ENCODE results near the gene USP38. TPM values are rescaled to one million over a fixed set of nuclear protein-coding genes. Genes with fewer than 3 reads are reported as not detected.
A peak's percentile ranks its signal among the peaks of the same experiment; 100 is the strongest.

Gene USP38
- total RNA-seq, 3 donors from 2014 or later, result 30.6 to 32.6 (median 31.7) TPM

GRCh38 chr4:143188136-143189088 is 3.7 kb downstream of the USP38 start:
- Mint-ChIP-seq H3K4me1 (ENCODE audit: low read depth) (peaks cover 52% of the 10 kb centered on the region), H3K27me3 (ENCODE audit: low read depth) (no peaks in the 10 kb centered on the region), H3K9me3 (no peaks in the 10 kb centered on the region), H3K36me3 (ENCODE audit: insufficient read depth) (peaks cover 41% of the 10 kb centered on the region), H3K4me3 (peak overlapping the region; percentile 86)
- ATAC-seq (no peak), DNase-seq (no peak)

- DNase-seq (no peak), ATAC-seq (no peak)
- peaks cover 47% of the 10 kb centered on the region for H3K4me1 Mint-ChIP-seq (ENCODE audit: low read depth)
- H3K9me3 Mint-ChIP-seq, result no peaks in the 10 kb centered on the region
- peak overlapping the region; percentile 86 for H3K4me3 Mint-ChIP-seq
- H3K27me3 Mint-ChIP-seq (ENCODE audit: low read depth), result no peaks in the 10 kb centered on the region
- peaks cover 41% of the 10 kb centered on the region for H3K36me3 Mint-ChIP-seq (ENCODE audit: insufficient read depth)
Measured at GRCh38 chr4:143189528-143189927, 4.8 kb downstream of the USP38 start.

- ATAC-seq (no peak), DNase-seq (no peak)
- H3K36me3 Mint-ChIP-seq (ENCODE audit: insufficient read depth), result peaks cover 51% of the 10 kb centered on the region
- H3K4me1 Mint-ChIP-seq (ENCODE audit: low read depth), result peaks cover 33% of the 10 kb centered on the region
- H3K4me3 Mint-ChIP-seq, result no peak overlapping the region
- H3K27me3 Mint-ChIP-seq (ENCODE audit: low read depth), result no peaks in the 10 kb centered on the region
- H3K9me3 Mint-ChIP-seq, result no peaks in the 10 kb centered on the region
Measured at GRCh38 chr4:143195581-143195980, 10.9 kb downstream of the USP38 start.

GRCh38 chr4:143196323-143196722 is 11.6 kb downstream of the USP38 start:
- Mint-ChIP-seq H3K27me3 (ENCODE audit: low read depth) (no peaks in the 10 kb centered on the region), H3K4me1 (ENCODE audit: low read depth) (peaks cover 32% of the 10 kb centered on the region), H3K36me3 (ENCODE audit: insufficient read depth) (peaks cover 52% of the 10 kb centered on the region), H3K9me3 (no peaks in the 10 kb centered on the region), H3K4me3 (no peak overlapping the region)
- no peak for DNase-seq
- ATAC-seq, result no peak

- ATAC-seq (no peak), DNase-seq (no peak)
- Mint-ChIP-seq H3K9me3 (no peaks in the 10 kb centered on the region), H3K4me3 (no peak overlapping the region), H3K27me3 (ENCODE audit: low read depth) (no peaks in the 10 kb centered on the region), H3K4me1 (ENCODE audit: low read depth) (peaks cover 27% of the 10 kb centered on the region), H3K36me3 (ENCODE audit: insufficient read depth) (peaks cover 55% of the 10 kb centered on the region)
Measured at GRCh38 chr4:143199503-143199902, 14.8 kb downstream of the USP38 start.

- DNase-seq (no peak), ATAC-seq (no peak)
- H3K27me3 Mint-ChIP-seq (ENCODE audit: low read depth), result no peaks in the 10 kb centered on the region
- H3K9me3 Mint-ChIP-seq, result no peaks in the 10 kb centered on the region
- H3K4me3 Mint-ChIP-seq, result no peak overlapping the region
- H3K4me1 Mint-ChIP-seq (ENCODE audit: low read depth), result peaks cover 25% of the 10 kb centered on the region
- H3K36me3 Mint-ChIP-seq (ENCODE audit: insufficient read depth), result peaks cover 68% of the 10 kb centered on the region
Measured at GRCh38 chr4:143202824-143203223, 18.1 kb downstream of the USP38 start.

- DNase-seq (no peak), ATAC-seq (no peak)
- H3K4me1 Mint-ChIP-seq (ENCODE audit: low read depth), result peaks cover 25% of the 10 kb centered on the region
- no peak overlapping the region for H3K4me3 Mint-ChIP-seq
- no peaks in the 10 kb centered on the region for H3K27me3 Mint-ChIP-seq (ENCODE audit: low read depth)
- H3K36me3 Mint-ChIP-seq (ENCODE audit: insufficient read depth), result peaks cover 62% of the 10 kb centered on the region
- no peaks in the 10 kb centered on the region for H3K9me3 Mint-ChIP-seq
Measured at GRCh38 chr4:143203577-143203976, 18.9 kb downstream of the USP38 start.

GRCh38 chr4:143207555-143207954 is 22.8 kb downstream of the USP38 start:
- H3K27me3 Mint-ChIP-seq (ENCODE audit: low read depth), result no peaks in the 10 kb centered on the region

GRCh38 chr4:143212566-143212965 is 27.8 kb downstream of the USP38 start:
- Mint-ChIP-seq H3K36me3 (ENCODE audit: insufficient read depth) (peaks cover 27% of the 10 kb centered on the region), H3K9me3 (no peaks in the 10 kb centered on the region), H3K27me3 (ENCODE audit: low read depth) (no peaks in the 10 kb centered on the region), H3K4me1 (ENCODE audit: low read depth) (peaks cover 10% of the 10 kb centered on the region), H3K4me3 (no peak overlapping the region)
- ATAC-seq (no peak), DNase-seq (no peak)

More at GRCh38 chr4:143207555-143207954, 22.8 kb downstream of the USP38 start:
- no peaks in the 10 kb centered on the region for H3K9me3 Mint-ChIP-seq
- H3K36me3 Mint-ChIP-seq (ENCODE audit: insufficient read depth), result peaks cover 41% of the 10 kb centered on the region
- ATAC-seq, result no peak
- no peak overlapping the region for H3K4me3 Mint-ChIP-seq
- no peak for DNase-seq
- peaks cover 7% of the 10 kb centered on the region for H3K4me1 Mint-ChIP-seq (ENCODE audit: low read depth)

- Mint-ChIP-seq H3K4me1 (ENCODE audit: low read depth) (peaks cover 14% of the 10 kb centered on the region), H3K27me3 (ENCODE audit: low read depth) (no peaks in the 10 kb centered on the region), H3K9me3 (no peaks in the 10 kb centered on the region), H3K36me3 (ENCODE audit: insufficient read depth) (peaks cover 28% of the 10 kb centered on the region), H3K4me3 (no peak overlapping the region)
- ATAC-seq (no peak), DNase-seq (no peak)
Measured at GRCh38 chr4:143215873-143216272, 31.2 kb downstream of the USP38 start.

GRCh38 chr4:143224255-143224654 is 39.5 kb downstream of the USP38 start:
- DNase-seq, result no peak
- no peak for ATAC-seq
- H3K9me3 Mint-ChIP-seq, result no peaks in the 10 kb centered on the region
- no peaks in the 10 kb centered on the region for H3K27me3 Mint-ChIP-seq (ENCODE audit: low read depth)
- H3K36me3 Mint-ChIP-seq (ENCODE audit: insufficient read depth), result peaks cover 28% of the 10 kb centered on the region
- no peak overlapping the region for H3K4me3 Mint-ChIP-seq
- no peaks in the 10 kb centered on the region for H3K4me1 Mint-ChIP-seq (ENCODE audit: low read depth)

GRCh38 chr4:143225167-143225566 is 40.5 kb downstream of the USP38 start:
- H3K27me3 Mint-ChIP-seq (ENCODE audit: low read depth), result no peaks in the 10 kb centered on the region
- ATAC-seq (no peak), DNase-seq (no peak)
- H3K4me3 Mint-ChIP-seq, result no peak overlapping the region
- peaks cover 26% of the 10 kb centered on the region for H3K36me3 Mint-ChIP-seq (ENCODE audit: insufficient read depth)
- H3K9me3 Mint-ChIP-seq, result no peaks in the 10 kb centered on the region
- no peaks in the 10 kb centered on the region for H3K4me1 Mint-ChIP-seq (ENCODE audit: low read depth)

- Mint-ChIP-seq H3K36me3 (ENCODE audit: insufficient read depth) (peaks cover 4% of the 10 kb centered on the region), H3K4me1 (ENCODE audit: low read depth) (no peaks in the 10 kb centered on the region), H3K9me3 (no peaks in the 10 kb centered on the region), H3K27me3 (ENCODE audit: low read depth) (no peaks in the 10 kb centered on the region), H3K4me3 (no peak overlapping the region)
- ATAC-seq, result no peak
- DNase-seq, result no peak
Measured at GRCh38 chr4:143230683-143231082, 46.0 kb downstream of the USP38 start.

- Mint-ChIP-seq H3K4me3 (no peak overlapping the region), H3K9me3 (no peaks in the 10 kb centered on the region), H3K4me1 (ENCODE audit: low read depth) (no peaks in the 10 kb centered on the region), H3K27me3 (ENCODE audit: low read depth) (no peaks in the 10 kb centered on the region), H3K36me3 (ENCODE audit: insufficient read depth) (no peaks in the 10 kb centered on the region)
- DNase-seq (no peak), ATAC-seq (no peak)
Measured at GRCh38 chr4:143232277-143232676, 47.6 kb downstream of the USP38 start.

GRCh38 chr4:143234153-143234552 is 49.4 kb downstream of the USP38 start:
- DNase-seq (no peak), ATAC-seq (no peak)
- no peaks in the 10 kb centered on the region for H3K9me3 Mint-ChIP-seq
- H3K4me1 Mint-ChIP-seq (ENCODE audit: low read depth), result no peaks in the 10 kb centered on the region
- H3K4me3 Mint-ChIP-seq, result no peak overlapping the region
- no peaks in the 10 kb centered on the region for H3K36me3 Mint-ChIP-seq (ENCODE audit: insufficient read depth)
- no peaks in the 10 kb centered on the region for H3K27me3 Mint-ChIP-seq (ENCODE audit: low read depth)
